Measurements from ENCODE around the gene MOV10. TPM values are rescaled to one million over a fixed set of nuclear protein-coding genes. Genes with fewer than 3 reads are reported as not detected.

Gene MOV10
- total and polyA plus RNA-seq, 2 donors (not counting 3 experiments of a cell fraction or from before 2014, with no cell fraction given), result 97.1 to 113 TPM

GRCh38 chr1:112636597-112637253, 37.7 kb upstream of the MOV10 start:
- H2AFZ ChIP-seq (ENCODE audit: low read depth, low read length), result no peak overlapping the region
- H3K27me3 ChIP-seq (ENCODE audit: control insufficient read depth in 2 of 2, insufficient read depth in 2 of 2, low read length in 2 of 2), result no peaks in the 10 kb centered on the region
- peaks cover 11% of the 10 kb centered on the region for H4K20me1 ChIP-seq (replicated peaks; ENCODE audit: control insufficient read depth, extremely low read depth, insufficient read depth, low read length)
- POLR2A ChIA-PET, result interaction anchor here (0.5 to 0.9 kb wide), 3 partner anchors 13 to 283 kb away, joined by 3 to 5 read pairs (median 3); no protein-coding TSS in a partner anchor
- H3K4me1 ChIP-seq (ENCODE audit: control insufficient read depth, extremely low read depth, insufficient read depth, low read length), result peaks cover 24% of the 10 kb centered on the region
- CTCF ChIA-PET, result interaction anchor here (0.6 to 2.5 kb wide), 14 partner anchors 11 to 247 kb away, joined by 3 to 16 read pairs (median 4); partner anchors contain the start of genes MOV10 and PPM1J
- H3K9me1 ChIP-seq (replicated peaks; ENCODE audit: control insufficient read depth, extremely low read depth, insufficient read depth, low read length), result no peaks in the 10 kb centered on the region
- peaks cover 87% of the 10 kb centered on the region for H3K79me2 ChIP-seq (ENCODE audit: control insufficient read depth, insufficient read depth, low read length)
- intact Hi-C loops (cut with micrococcal nuclease), result loop anchor here (1.0 to 5.0 kb wide), 3 partner anchors 17 to 71 kb away; partner anchors contain the start of genes CAPZA1, MOV10, RHOC and ST7L
- no peak overlapping the region for H3K4me3 ChIP-seq (replicated peaks in 1 of 3; ENCODE audit: insufficient read depth in 1 of 3, low read depth in 1 of 3, low read length in 3 of 3)
- no peak for FAIRE-seq
- no peaks in the 10 kb centered on the region for H3K36me3 ChIP-seq (ENCODE audit: control insufficient read depth in 2 of 2, extremely low read depth in 1 of 2, insufficient read depth in 2 of 2, low read length in 2 of 2)
- peak overlapping the region; percentile 57 for H3K9ac ChIP-seq (replicated peaks; ENCODE audit: extremely low read depth, insufficient read depth, low read length)
- dilution Hi-C loops (cut with MboI; ENCODE audit: extremely low pct_ligation_motif_present, low sequenced_read_pairs), result no loop called here
- H3K4me2 ChIP-seq (ENCODE audit: insufficient read depth, low read length), result peak overlapping the region; percentile 82
- TF ChIP-seq POLR2AphosphoS5 (IDR thresholded peaks at IDR 0.05; ENCODE audit: insufficient read depth, low read depth, low read length), result no peak
- no peak for TF ChIP-seq MYC (IDR thresholded peaks at IDR 0.05; ENCODE audit: low read depth, low read length)
- TF ChIP-seq FOS (IDR thresholded peaks at IDR 0.05; ENCODE audit: borderline replicate concordance, insufficient read depth, low read length), result peak; percentile 36
- TF ChIP-seq JUN (IDR thresholded peaks at IDR 0.05; ENCODE audit: borderline replicate concordance, insufficient read depth, insufficient read length, low read depth), result peak; percentile 3
- H3K9me3 ChIP-seq (replicated peaks; ENCODE audit: control insufficient read depth, insufficient read depth, low read length), result no peaks in the 10 kb centered on the region
- BruUV-seq (replicated peaks), result TSS peak; percentile 22
- DNase-seq (ENCODE audit: low read depth, low spot score), result peak; percentile 63
- peak overlapping the region; percentile 66 for H3K27ac ChIP-seq (ENCODE audit: insufficient read depth, low read depth, low read length)
